GM23338 (cell line): ENCODE results near the gene NRG3. TPM values are rescaled to one million over a fixed set of nuclear protein-coding genes. Genes with fewer than 3 reads are reported as not detected.

ENCODE experiments used
- ATAC-seq: fragments of 200-7000 bp; cut with Tn5 transposase; 3 replicates; pipeline ENCODE4 v1.9.1; 2020
- DNase-seq: peaks from one replicate; pipeline ENCODE4 v3.0.0-alpha.2; 2015; ENCODE audit warnings: low spot score
- H2AFZ ChIP-seq: fragments of 200-600 bp; sonication (generic); 2 replicates; pipeline ENCODE4 v1.8.0; 2016; ENCODE audit warnings: antibody characterized with exemption, mild to moderate bottlenecking, moderate library complexity
- H3F3A ChIP-seq: fragments of 200-600 bp; sonication (generic); replicated peaks from 2 replicates; pipeline ENCODE4 v1.8.0; 2017; ENCODE audit warnings: antibody characterized with exemption, mixed run types, low read depth
- H3K27ac ChIP-seq: fragments of 200-600 bp; sonication (generic); 2 replicates; pipeline ENCODE4 v1.6.1; 2016; ENCODE audit warnings: low read depth
- H3K27me3 ChIP-seq: fragments of 200-600 bp; sonication (generic); 2 replicates; pipeline ENCODE4 v1.8.0; 2016; ENCODE audit warnings: mild to moderate bottlenecking, mixed run types, moderate library complexity; ENCODE audit not compliant: insufficient read depth
- H3K36me3 ChIP-seq: fragments of 200-600 bp; sonication (generic); 2 replicates; pipeline ENCODE4 v1.8.0; 2016; ENCODE audit warnings: mild to moderate bottlenecking; ENCODE audit not compliant: insufficient read depth
- H3K4me1 ChIP-seq: fragments of 200-600 bp; sonication (generic); 2 replicates; pipeline ENCODE4 v1.8.0; 2016; ENCODE audit warnings: mild to moderate bottlenecking, moderate library complexity; ENCODE audit not compliant: insufficient read depth
- H3K4me2 ChIP-seq: fragments of 200-600 bp; sonication (generic); 2 replicates; pipeline ENCODE4 v1.7.1; 2017; ENCODE audit warnings: mixed run types
- H3K4me3 ChIP-seq: fragments of 200-600 bp; sonication (generic); 2 replicates; pipeline ENCODE4 v1.6.1; 2016; ENCODE audit warnings: mixed run types
- H3K79me2 ChIP-seq: fragments of 200-600 bp; sonication (generic); replicated peaks from 2 replicates; pipeline ENCODE4 v1.8.0; 2017; ENCODE audit warnings: mild to moderate bottlenecking; ENCODE audit not compliant: insufficient read depth
- H3K9me2 ChIP-seq: fragments of 200-600 bp; sonication (generic); 2 replicates; pipeline ENCODE4 v1.8.0; 2017; ENCODE audit not compliant: insufficient read depth
- H4K20me1 ChIP-seq: fragments of 200-600 bp; sonication (generic); replicated peaks from 2 replicates; pipeline ENCODE4 v1.8.0; 2017; ENCODE audit warnings: mild to moderate bottlenecking; ENCODE audit not compliant: insufficient read depth
- H3K27ac Mint-ChIP-seq: 2 replicates; pipeline ENCODE4 v1.8.0; 2020; ENCODE audit warnings: inconsistent platforms, mild to moderate bottlenecking, moderate library complexity, mixed read lengths
- H3K27me3 Mint-ChIP-seq: 3 replicates; pipeline ENCODE4 v1.8.0; 2022; ENCODE audit warnings: low read depth, mild to moderate bottlenecking, moderate library complexity, mixed read lengths, inconsistent platforms; ENCODE audit not compliant: insufficient read depth, poor library complexity
- H3K36me3 Mint-ChIP-seq: 3 replicates; pipeline ENCODE4 v1.8.0; 2021; ENCODE audit warnings: low read depth, mild to moderate bottlenecking, inconsistent platforms, moderate library complexity, mixed read lengths
- H3K4me1 Mint-ChIP-seq: 3 replicates; pipeline ENCODE4 v1.8.0; 2020; ENCODE audit warnings: mild to moderate bottlenecking, inconsistent platforms, mixed read lengths
- H3K4me3 Mint-ChIP-seq: 3 replicates; pipeline ENCODE4 v1.8.0; 2021; ENCODE audit warnings: moderate library complexity, mild to moderate bottlenecking, inconsistent platforms, mixed read lengths
- H3K9me3 Mint-ChIP-seq: 3 replicates; pipeline ENCODE4 v1.8.0; 2020; ENCODE audit warnings: moderate library complexity, mild to moderate bottlenecking, inconsistent platforms, mixed read lengths
- CREB1 ChIP-seq: fragments of 250-450 bp; sonication (Bioruptor Pico); IDR thresholded peaks from 2 replicates; pipeline ENCODE4 v1.5.0; 2020; ENCODE audit warnings: low read depth, mild to moderate bottlenecking, moderate library complexity
- CTCF ChIP-seq, 2 experiments: fragments of 200-600 bp in 1 of 2; sonication (generic) in 1 of 2; conservative IDR thresholded peaks; 2 replicates each; pipeline versions ENCODE4 v1.5.1 to v1.6.1; 2016 to 2017; ENCODE audit warnings: antibody characterized with exemption in 2 of 2, low read depth in 2 of 2, mild to moderate bottlenecking in 2 of 2, moderate library complexity in 1 of 2
- EZH2 ChIP-seq: fragments of 200-600 bp; sonication (generic); IDR thresholded peaks from one replicate; pipeline ENCODE4 v1.8.0; 2017; ENCODE audit warnings: antibody characterized with exemption, mild to moderate bottlenecking, low read depth; ENCODE audit not compliant: unreplicated experiment
- EZH2phosphoT487 ChIP-seq: fragments of 200-600 bp; sonication (generic); IDR thresholded peaks from one replicate; pipeline ENCODE4 v1.8.1; 2018; ENCODE audit warnings: antibody characterized with exemption; ENCODE audit not compliant: unreplicated experiment
- JUNB ChIP-seq: IDR thresholded peaks from one replicate; pipeline ENCODE4 v1.6.1; 2016; ENCODE audit warnings: antibody characterized with exemption; ENCODE audit not compliant: unreplicated experiment
- NANOG ChIP-seq: IDR thresholded peaks from 2 replicates; pipeline ENCODE4 v1.6.1; 2016; ENCODE audit warnings: antibody characterized with exemption, borderline replicate concordance
- POLR2AphosphoS5 ChIP-seq: IDR thresholded peaks from 2 replicates; pipeline ENCODE4 v1.6.1; 2016; ENCODE audit warnings: antibody characterized with exemption, low read depth
- REST ChIP-seq: IDR thresholded peaks from one replicate; pipeline ENCODE4 v1.6.1; 2018; ENCODE audit warnings: antibody characterized with exemption; ENCODE audit not compliant: unreplicated experiment
- STAT1 ChIP-seq: IDR thresholded peaks from one replicate; pipeline ENCODE4 v1.6.1; 2016; ENCODE audit warnings: antibody characterized with exemption; ENCODE audit not compliant: unreplicated experiment
- ZNF331 ChIP-seq: fragments of 250-450 bp; sonication (Bioruptor Pico); IDR thresholded peaks from 2 replicates; pipeline ENCODE4 v1.5.0; 2020; ENCODE audit warnings: low read depth, mild to moderate bottlenecking, moderate library complexity
- ZNF462 ChIP-seq: fragments of 250-450 bp; sonication (Bioruptor Pico); IDR thresholded peaks from 2 replicates; pipeline ENCODE4 v1.5.0; 2020; ENCODE audit warnings: mild to moderate bottlenecking, moderate library complexity
- polyA plus RNA-seq: library from polyadenylated mRNA; unstranded; fragments of >200 nt; fragmentation: Nextera tagmentation; extraction: Ambion mirVana; gene quantifications from 2 replicates; pipeline ENCODE4 v1.2.1, GENCODE V29; 2016
- total RNA-seq: library from RNA; depleted of rRNA; stranded (reverse); fragments of >200 nt; shearing (Covaris generic); gene quantifications from 2 replicates; pipeline ENCODE4 v1.2.3, GENCODE V29; 2014

The NRG3 gene
- total and polyA plus RNA-seq, 2 experiments from 2014 or later = 1.9 to 3.9 TPM

GRCh38 chr10:82691211-82691610 is 816.2 kb downstream of the NRG3 start:
- no peak overlapping the region for H3K4me3 Mint-ChIP-seq

More at GRCh38 chr10:82691211-82691610, 816.2 kb downstream of the NRG3 start:
- ATAC-seq (no peak), DNase-seq (no peak)
- Mint-ChIP-seq H3K4me1 (no peaks in the 10 kb centered on the region; the same call in 2 of the 3 replicates), H3K9me3 (peaks cover 32% of the 10 kb centered on the region), H3K27ac (no peak overlapping the region), H3K27me3 (peaks cover 2% of the 10 kb centered on the region), H3K36me3 (peaks cover 22% of the 10 kb centered on the region)
- H3K9me2 ChIP-seq = no peaks in the 10 kb centered on the region; the same call in 1 of the 2 replicates
- H3K27me3 ChIP-seq = no peaks in the 10 kb centered on the region
- no peaks in the 10 kb centered on the region for H3F3A ChIP-seq
- no peaks in the 10 kb centered on the region for H3K4me1 ChIP-seq
- H3K36me3 ChIP-seq = no peaks in the 10 kb centered on the region
- no peak overlapping the region for H3K4me2 ChIP-seq
- TF ChIP-seq REST (no peak), ZNF462 (CRISPR knock-in tag) (no peak), JUNB (no peak), ZNF331 (CRISPR knock-in tag) (no peak), POLR2AphosphoS5 (no peak), EZH2phosphoT487 (no peak), EZH2 (no peak), CREB1 (no peak), NANOG (no peak), CTCF (conservative IDR thresholded peaks at IDR 0.05; ENCODE audit: low read depth in 2 of 2) (no peak), STAT1 (no peak)
- no peaks in the 10 kb centered on the region for H3K79me2 ChIP-seq
- no peak overlapping the region for H2AFZ ChIP-seq
- no peaks in the 10 kb centered on the region for H4K20me1 ChIP-seq
- no peak overlapping the region for H3K4me3 ChIP-seq
- no peak overlapping the region for H3K27ac ChIP-seq
